Measurements from ENCODE around the gene TSEN15. TPM values are rescaled to one million over a fixed set of nuclear protein-coding genes. Genes with fewer than 3 reads are reported as not detected.

The TSEN15 gene
- total and polyA plus RNA-seq, 2 of the 8 experiments (the other 6 are each of a cell fraction or from before 2014, with no cell fraction given): 23.4 to 31.4 TPM

DNA sequence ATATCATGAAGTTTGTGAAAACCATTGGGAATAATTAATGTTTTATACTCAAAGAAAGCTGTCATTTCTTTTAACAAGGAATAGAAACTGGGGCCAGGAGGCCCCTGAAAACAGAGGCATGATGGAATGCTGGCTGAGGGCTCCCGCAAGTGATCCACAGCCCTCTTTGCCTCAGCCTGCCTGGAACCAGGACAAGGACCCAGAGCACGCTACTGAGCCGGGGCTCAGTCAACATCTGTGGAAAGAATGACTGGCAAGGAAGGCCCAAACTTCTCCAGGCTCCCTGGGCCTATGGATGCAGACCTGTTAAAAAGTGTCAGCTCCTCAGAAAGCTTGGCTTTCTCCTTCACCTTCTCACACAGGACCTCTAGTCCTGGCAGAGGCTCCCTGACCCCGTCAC is 46.6 kb upstream of the TSEN15 start (continued):
- TF ChIP-seq, protein P1, sequence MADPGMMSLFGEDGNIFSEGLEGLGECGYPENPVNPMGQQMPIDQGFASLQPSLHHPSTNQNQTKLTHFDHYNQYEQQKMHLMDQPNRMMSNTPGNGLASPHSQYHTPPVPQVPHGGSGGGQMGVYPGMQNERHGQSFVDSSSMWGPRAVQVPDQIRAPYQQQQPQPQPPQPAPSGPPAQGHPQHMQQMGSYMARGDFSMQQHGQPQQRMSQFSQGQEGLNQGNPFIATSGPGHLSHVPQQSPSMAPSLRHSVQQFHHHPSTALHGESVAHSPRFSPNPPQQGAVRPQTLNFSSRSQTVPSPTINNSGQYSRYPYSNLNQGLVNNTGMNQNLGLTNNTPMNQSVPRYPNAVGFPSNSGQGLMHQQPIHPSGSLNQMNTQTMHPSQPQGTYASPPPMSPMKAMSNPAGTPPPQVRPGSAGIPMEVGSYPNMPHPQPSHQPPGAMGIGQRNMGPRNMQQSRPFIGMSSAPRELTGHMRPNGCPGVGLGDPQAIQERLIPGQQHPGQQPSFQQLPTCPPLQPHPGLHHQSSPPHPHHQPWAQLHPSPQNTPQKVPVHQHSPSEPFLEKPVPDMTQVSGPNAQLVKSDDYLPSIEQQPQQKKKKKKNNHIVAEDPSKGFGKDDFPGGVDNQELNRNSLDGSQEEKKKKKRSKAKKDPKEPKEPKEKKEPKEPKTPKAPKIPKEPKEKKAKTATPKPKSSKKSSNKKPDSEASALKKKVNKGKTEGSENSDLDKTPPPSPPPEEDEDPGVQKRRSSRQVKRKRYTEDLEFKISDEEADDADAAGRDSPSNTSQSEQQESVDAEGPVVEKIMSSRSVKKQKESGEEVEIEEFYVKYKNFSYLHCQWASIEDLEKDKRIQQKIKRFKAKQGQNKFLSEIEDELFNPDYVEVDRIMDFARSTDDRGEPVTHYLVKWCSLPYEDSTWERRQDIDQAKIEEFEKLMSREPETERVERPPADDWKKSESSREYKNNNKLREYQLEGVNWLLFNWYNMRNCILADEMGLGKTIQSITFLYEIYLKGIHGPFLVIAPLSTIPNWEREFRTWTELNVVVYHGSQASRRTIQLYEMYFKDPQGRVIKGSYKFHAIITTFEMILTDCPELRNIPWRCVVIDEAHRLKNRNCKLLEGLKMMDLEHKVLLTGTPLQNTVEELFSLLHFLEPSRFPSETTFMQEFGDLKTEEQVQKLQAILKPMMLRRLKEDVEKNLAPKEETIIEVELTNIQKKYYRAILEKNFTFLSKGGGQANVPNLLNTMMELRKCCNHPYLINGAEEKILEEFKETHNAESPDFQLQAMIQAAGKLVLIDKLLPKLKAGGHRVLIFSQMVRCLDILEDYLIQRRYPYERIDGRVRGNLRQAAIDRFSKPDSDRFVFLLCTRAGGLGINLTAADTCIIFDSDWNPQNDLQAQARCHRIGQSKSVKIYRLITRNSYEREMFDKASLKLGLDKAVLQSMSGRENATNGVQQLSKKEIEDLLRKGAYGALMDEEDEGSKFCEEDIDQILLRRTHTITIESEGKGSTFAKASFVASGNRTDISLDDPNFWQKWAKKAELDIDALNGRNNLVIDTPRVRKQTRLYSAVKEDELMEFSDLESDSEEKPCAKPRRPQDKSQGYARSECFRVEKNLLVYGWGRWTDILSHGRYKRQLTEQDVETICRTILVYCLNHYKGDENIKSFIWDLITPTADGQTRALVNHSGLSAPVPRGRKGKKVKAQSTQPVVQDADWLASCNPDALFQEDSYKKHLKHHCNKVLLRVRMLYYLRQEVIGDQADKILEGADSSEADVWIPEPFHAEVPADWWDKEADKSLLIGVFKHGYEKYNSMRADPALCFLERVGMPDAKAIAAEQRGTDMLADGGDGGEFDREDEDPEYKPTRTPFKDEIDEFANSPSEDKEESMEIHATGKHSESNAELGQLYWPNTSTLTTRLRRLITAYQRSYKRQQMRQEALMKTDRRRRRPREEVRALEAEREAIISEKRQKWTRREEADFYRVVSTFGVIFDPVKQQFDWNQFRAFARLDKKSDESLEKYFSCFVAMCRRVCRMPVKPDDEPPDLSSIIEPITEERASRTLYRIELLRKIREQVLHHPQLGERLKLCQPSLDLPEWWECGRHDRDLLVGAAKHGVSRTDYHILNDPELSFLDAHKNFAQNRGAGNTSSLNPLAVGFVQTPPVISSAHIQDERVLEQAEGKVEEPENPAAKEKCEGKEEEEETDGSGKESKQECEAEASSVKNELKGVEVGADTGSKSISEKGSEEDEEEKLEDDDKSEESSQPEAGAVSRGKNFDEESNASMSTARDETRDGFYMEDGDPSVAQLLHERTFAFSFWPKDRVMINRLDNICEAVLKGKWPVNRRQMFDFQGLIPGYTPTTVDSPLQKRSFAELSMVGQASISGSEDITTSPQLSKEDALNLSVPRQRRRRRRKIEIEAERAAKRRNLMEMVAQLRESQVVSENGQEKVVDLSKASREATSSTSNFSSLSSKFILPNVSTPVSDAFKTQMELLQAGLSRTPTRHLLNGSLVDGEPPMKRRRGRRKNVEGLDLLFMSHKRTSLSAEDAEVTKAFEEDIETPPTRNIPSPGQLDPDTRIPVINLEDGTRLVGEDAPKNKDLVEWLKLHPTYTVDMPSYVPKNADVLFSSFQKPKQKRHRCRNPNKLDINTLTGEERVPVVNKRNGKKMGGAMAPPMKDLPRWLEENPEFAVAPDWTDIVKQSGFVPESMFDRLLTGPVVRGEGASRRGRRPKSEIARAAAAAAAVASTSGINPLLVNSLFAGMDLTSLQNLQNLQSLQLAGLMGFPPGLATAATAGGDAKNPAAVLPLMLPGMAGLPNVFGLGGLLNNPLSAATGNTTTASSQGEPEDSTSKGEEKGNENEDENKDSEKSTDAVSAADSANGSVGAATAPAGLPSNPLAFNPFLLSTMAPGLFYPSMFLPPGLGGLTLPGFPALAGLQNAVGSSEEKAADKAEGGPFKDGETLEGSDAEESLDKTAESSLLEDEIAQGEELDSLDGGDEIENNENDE (IDR thresholded peaks at IDR 0.05; ENCODE audit: insufficient replicate concordance, low read length): no peak
- TF ChIP-seq, protein P2, sequence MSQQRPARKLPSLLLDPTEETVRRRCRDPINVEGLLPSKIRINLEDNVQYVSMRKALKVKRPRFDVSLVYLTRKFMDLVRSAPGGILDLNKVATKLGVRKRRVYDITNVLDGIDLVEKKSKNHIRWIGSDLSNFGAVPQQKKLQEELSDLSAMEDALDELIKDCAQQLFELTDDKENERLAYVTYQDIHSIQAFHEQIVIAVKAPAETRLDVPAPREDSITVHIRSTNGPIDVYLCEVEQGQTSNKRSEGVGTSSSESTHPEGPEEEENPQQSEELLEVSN (IDR thresholded peaks at IDR 0.05): no peak

Data from H1 (cell line).